B cell (primary cell): ENCODE data around the gene TFDP3. TPM values are rescaled to one million over a fixed set of nuclear protein-coding genes. Genes with fewer than 3 reads are reported as not detected.

Experiments
- ATAC-seq: fragments of 200-7000 bp; cut with Tn5 transposase; one replicate; pipeline ENCODE4 v1.10.0; 2021; ENCODE audit warnings: low read depth, mild to moderate bottlenecking, moderate number of reproducible peaks, moderate library complexity
- CTCF ChIA-PET: fragments of 350-600 bp; sonication (Branson Sonifier 250); formaldehyde crosslinking; loops from one replicate; lab custom pipeline; 2021; ENCODE audit warnings: antibody characterized with exemption, inconsistent platforms; lab: Charles Lee
- POLR2A ChIA-PET: fragments of 350-600 bp; sonication (Branson Sonifier 250); formaldehyde crosslinking; loops from one replicate; lab custom pipeline; 2021; ENCODE audit warnings: antibody characterized with exemption; lab: Charles Lee
- DNase-seq: peaks from one replicate; pipeline ENCODE4 v3.0.0; 2013
- H2AFZ ChIP-seq: 2 replicates; pipeline ENCODE4 v1.6.1; 2012; ENCODE audit warnings: mild to moderate bottlenecking, low read depth, low read length; ENCODE audit not compliant: insufficient read depth, poor library complexity, severe bottlenecking
- H3K27ac ChIP-seq, 2 donors: 1 replicate in 1 of 2; 2 replicates in 1 of 2; pipeline ENCODE4 v1.5.1; 2012 to 2013; ENCODE audit warnings: low read length in 2 of 2, mild to moderate bottlenecking in 2 of 2, moderate library complexity in 1 of 2
- H3K27me3 ChIP-seq, 4 experiments: fragments of 200-600 bp in 1 of 4; sonication (generic) in 1 of 4; replicated peaks in 1 of 4; 1 replicate in 2 of 4; 2 replicates in 2 of 4; pipeline versions ENCODE4 v1.6.1 to v1.7.0; 2013 to 2016; ENCODE audit warnings: low read length in 3 of 4, mild to moderate bottlenecking in 2 of 4, mixed read lengths in 1 of 4, moderate library complexity in 1 of 4; ENCODE audit not compliant: insufficient read depth in 4 of 4, control insufficient read depth in 3 of 4; ENCODE audit errors: control extremely low read depth in 1 of 4
- H3K36me3 ChIP-seq, 2 experiments: replicated peaks in 1 of 2; 1 replicate in 1 of 2; 2 replicates in 1 of 2; pipeline versions ENCODE4 v1.6.1 to v1.7.1; 2013; ENCODE audit warnings: low read length in 1 of 2; ENCODE audit not compliant: insufficient read depth in 2 of 2, control insufficient read depth in 1 of 2; ENCODE audit errors: control extremely low read depth in 1 of 2, extremely low read depth in 1 of 2
- H3K4me1 ChIP-seq, 2 donors: fragments of 200-600 bp in 1 of 2; sonication (generic) in 1 of 2; 1 replicate in 1 of 2; 2 replicates in 1 of 2; pipeline versions ENCODE4 v1.5.1 to v1.6.1; 2013 to 2017; ENCODE audit warnings: low read length in 2 of 2; ENCODE audit not compliant: control insufficient read depth in 2 of 2, insufficient read depth in 2 of 2
- H3K4me2 ChIP-seq: replicated peaks from 2 replicates; pipeline ENCODE3; 2012; ENCODE audit warnings: mild to moderate bottlenecking, low read depth, low read length; ENCODE audit not compliant: poor library complexity, severe bottlenecking
- H3K4me3 ChIP-seq, 5 experiments: fragments of 200-600 bp in 1 of 5; sonication (generic) in 1 of 5; 1 replicate in 3 of 5; 2 replicates in 2 of 5; pipeline versions ENCODE4 v1.5.1 to v1.7.0; 2011 to 2016; ENCODE audit warnings: low read length in 4 of 5, mild to moderate bottlenecking in 4 of 5, low read depth in 2 of 5, control low read depth in 1 of 5, moderate library complexity in 1 of 5; ENCODE audit not compliant: insufficient read depth in 1 of 5; ENCODE audit errors: control extremely low read depth in 1 of 5, extremely low read depth in 1 of 5
- H3K79me2 ChIP-seq: fragments of 200-600 bp; sonication (generic); one replicate; pipeline ENCODE4 v1.6.0; 2016; ENCODE audit warnings: low read length; ENCODE audit not compliant: control insufficient read depth, insufficient read depth
- H3K9ac ChIP-seq: fragments of 200-600 bp; sonication (generic); 2 replicates; pipeline ENCODE4 v1.6.1; 2017; ENCODE audit warnings: mild to moderate bottlenecking, low read length, moderate library complexity
- H3K9me3 ChIP-seq, 3 donors: one replicate each; pipeline versions ENCODE4 v1.6.1 to v1.7.1; 2013; ENCODE audit warnings: low read length in 2 of 3; ENCODE audit not compliant: control insufficient read depth in 2 of 3, insufficient read depth in 1 of 3; ENCODE audit errors: control extremely low read depth in 1 of 3
- H4K20me1 ChIP-seq: 2 replicates; pipeline ENCODE4 v1.6.0; 2012; ENCODE audit warnings: mild to moderate bottlenecking, low read length; ENCODE audit not compliant: insufficient read depth, control insufficient read depth, poor library complexity, severe bottlenecking
- H3K27ac Mint-ChIP-seq: one replicate; pipeline ENCODE4 v1.8.0; 2021; ENCODE audit warnings: mixed read lengths
- H3K27me3 Mint-ChIP-seq: one replicate; pipeline ENCODE4 v1.8.0; 2021; ENCODE audit warnings: mixed read lengths
- H3K4me1 Mint-ChIP-seq: one replicate; pipeline ENCODE4 v1.8.0; 2021; ENCODE audit warnings: mixed read lengths
- H3K4me3 Mint-ChIP-seq: one replicate; pipeline ENCODE4 v1.8.0; 2021; ENCODE audit warnings: mixed read lengths
- H3K9me3 Mint-ChIP-seq: one replicate; pipeline ENCODE4 v1.8.0; 2022; ENCODE audit warnings: mixed read lengths; ENCODE audit not compliant: insufficient read depth
- EZH2 ChIP-seq: IDR thresholded peaks from 2 replicates; pipeline ENCODE4 v1.6.1; 2012; ENCODE audit warnings: borderline replicate concordance, low read depth, mild to moderate bottlenecking, moderate library complexity, low read length; ENCODE audit not compliant: insufficient read depth, poor library complexity, severe bottlenecking
- WGBS: methylation state at CpG from one replicate; pipeline ENCODE4 v1.1.5; 2013; ENCODE audit warnings: missing lambda C conversion rate; ENCODE audit not compliant: insufficient coverage; 5-methylcytosine and 5-hydroxymethylcytosine counted together
- intact Hi-C: fragments of 100-400 bp; cut with micrococcal nuclease; formaldehyde crosslinking; loops from one replicate; pipeline ENCODE4 v1.10.0; 2022
- polyA plus RNA-seq: library from polyadenylated mRNA; depleted of rRNA; stranded (reverse); fragments of >200 nt; gene quantifications from 2 replicates; pipeline ENCODE4 v1.2.3, GENCODE V29; 2012
- total RNA-seq, 2 donors: library from RNA; stranded (reverse); fragments of 120-200 nt in 1 of 2; gene quantifications; 1 replicate in 1 of 2; 2 replicates in 1 of 2; pipeline versions ENCODE4 v1.2.3 to v1.2.4, GENCODE V29; 2013 to 2022
- TF ChIP-seq, protein P1 (sequence below): fragments of 200-600 bp; IDR thresholded peaks from one replicate; pipeline ENCODE4 v1.8.0; 2022; ENCODE audit warnings: antibody characterized with exemption, mild to moderate bottlenecking

The TFDP3 gene
- total and polyA plus RNA-seq, 2 donors (not counting 1 experiment from before 2014, with no cell fraction given) = not detected

DNA sequence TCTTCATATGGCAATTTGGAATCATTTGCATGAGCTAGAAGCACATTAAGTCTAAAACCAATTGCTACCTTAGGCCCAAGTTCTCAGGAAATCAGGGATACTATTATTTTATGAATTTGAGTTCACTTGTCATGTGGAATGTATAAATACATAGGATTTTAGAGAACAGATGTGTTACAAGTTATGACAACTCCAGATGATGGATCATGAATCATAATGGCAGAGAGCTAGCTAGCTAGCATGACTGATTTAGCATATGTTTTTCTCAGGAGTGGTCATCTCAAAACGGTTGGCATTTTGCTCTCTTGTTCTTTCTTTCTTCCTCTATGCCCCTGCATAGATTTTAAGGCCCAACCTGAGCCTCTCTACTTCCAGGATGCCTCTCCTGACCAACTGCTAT, 14.2 kb upstream of the TFDP3 start:
- intact Hi-C loops = no loop called here
- no peak for DNase-seq
- Histone ChIP-seq H3K4me2 (no peak overlapping the region), H3K36me3 (no peaks in the 10 kb centered on the region), H3K4me1 (no peaks in the 10 kb centered on the region), H3K9ac (no peak overlapping the region), H3K4me3 (no peak overlapping the region), H3K79me2 (no peaks in the 10 kb centered on the region), H3K27me3 (no peaks in the 10 kb centered on the region), H4K20me1 (no peaks in the 10 kb centered on the region), H2AFZ (no peak overlapping the region), H3K9me3 (no peaks in the 10 kb centered on the region), H3K27ac (no peak overlapping the region)
- Mint-ChIP-seq H3K4me1 (no peaks in the 10 kb centered on the region), H3K4me3 (no peak overlapping the region), H3K27ac (no peak overlapping the region), H3K9me3 (no peaks in the 10 kb centered on the region), H3K27me3 (no peaks in the 10 kb centered on the region)
- ATAC-seq = no peak
- WGBS = no CpG with 5 or more reads among the region's 1 CpG
- POLR2A ChIA-PET = no interaction called here
- no peak for TF ChIP-seq EZH2
- TF ChIP-seq, protein P1, sequence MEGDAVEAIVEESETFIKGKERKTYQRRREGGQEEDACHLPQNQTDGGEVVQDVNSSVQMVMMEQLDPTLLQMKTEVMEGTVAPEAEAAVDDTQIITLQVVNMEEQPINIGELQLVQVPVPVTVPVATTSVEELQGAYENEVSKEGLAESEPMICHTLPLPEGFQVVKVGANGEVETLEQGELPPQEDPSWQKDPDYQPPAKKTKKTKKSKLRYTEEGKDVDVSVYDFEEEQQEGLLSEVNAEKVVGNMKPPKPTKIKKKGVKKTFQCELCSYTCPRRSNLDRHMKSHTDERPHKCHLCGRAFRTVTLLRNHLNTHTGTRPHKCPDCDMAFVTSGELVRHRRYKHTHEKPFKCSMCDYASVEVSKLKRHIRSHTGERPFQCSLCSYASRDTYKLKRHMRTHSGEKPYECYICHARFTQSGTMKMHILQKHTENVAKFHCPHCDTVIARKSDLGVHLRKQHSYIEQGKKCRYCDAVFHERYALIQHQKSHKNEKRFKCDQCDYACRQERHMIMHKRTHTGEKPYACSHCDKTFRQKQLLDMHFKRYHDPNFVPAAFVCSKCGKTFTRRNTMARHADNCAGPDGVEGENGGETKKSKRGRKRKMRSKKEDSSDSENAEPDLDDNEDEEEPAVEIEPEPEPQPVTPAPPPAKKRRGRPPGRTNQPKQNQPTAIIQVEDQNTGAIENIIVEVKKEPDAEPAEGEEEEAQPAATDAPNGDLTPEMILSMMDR = no peak
- CTCF ChIA-PET = no interaction called here

DNA sequence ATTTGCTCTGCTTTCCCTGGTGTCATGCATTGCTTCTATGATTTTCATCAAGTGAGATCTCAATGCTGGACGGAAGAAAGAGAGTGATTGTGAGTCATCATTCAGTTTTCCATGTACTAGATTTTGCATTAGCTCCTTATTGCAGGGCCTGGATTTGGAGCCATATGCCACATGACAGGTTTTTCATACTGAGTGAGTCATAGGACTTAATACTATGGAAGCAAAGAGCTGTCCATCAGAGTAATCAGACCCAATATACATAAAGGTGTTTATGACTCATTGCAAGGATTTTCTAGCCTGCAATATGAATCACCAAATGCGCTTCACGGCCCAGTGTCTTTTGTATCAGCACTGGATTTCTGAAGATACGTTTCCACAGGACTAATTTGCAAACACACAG, 11.2 kb upstream of the TFDP3 start:
- ATAC-seq = no peak
- Histone ChIP-seq H3K9ac (no peak overlapping the region), H3K4me2 (no peak overlapping the region), H2AFZ (no peak overlapping the region), H3K27me3 (no peaks in the 10 kb centered on the region), H3K4me3 (no peak overlapping the region), H3K79me2 (no peaks in the 10 kb centered on the region), H4K20me1 (no peaks in the 10 kb centered on the region), H3K27ac (no peak overlapping the region), H3K9me3 (no peaks in the 10 kb centered on the region), H3K4me1 (no peaks in the 10 kb centered on the region), H3K36me3 (no peaks in the 10 kb centered on the region)
- H3K9me3 Mint-ChIP-seq = no peaks in the 10 kb centered on the region
- CTCF ChIA-PET = no interaction called here
- H3K27me3 Mint-ChIP-seq = no peaks in the 10 kb centered on the region
- intact Hi-C loops = no loop called here
- TF ChIP-seq, protein P1 = no peak
- TF ChIP-seq EZH2 = no peak
- no peak overlapping the region for H3K4me3 Mint-ChIP-seq
- H3K4me1 Mint-ChIP-seq = no peaks in the 10 kb centered on the region
- POLR2A ChIA-PET = no interaction called here
- no peak for DNase-seq
- H3K27ac Mint-ChIP-seq = no peak overlapping the region
- WGBS = 60% methylated on average over 1 of the region's 4 CpGs
